Articular chondrocyte of knee joint (primary cell): ENCODE data around the gene NABP1. TPM values are rescaled to one million over a fixed set of nuclear protein-coding genes. Genes with fewer than 3 reads are reported as not detected.

ENCODE experiments used
- small RNA-seq: library from RNA; depleted of rRNA; stranded (forward); fragments of <200 nt; gene quantifications from one replicate; pipeline ENCODE3, GENCODE V24; 2012
- total RNA-seq: library from RNA; depleted of rRNA; stranded (reverse); fragments of >200 nt; gene quantifications from 2 replicates; pipeline ENCODE4 v1.2.3, GENCODE V29; 2012

The NABP1 gene
- 69.5 and 95.4 TPM in 2 replicates for total RNA-seq

GRCh38 chr2:191677646-191678436 lies at the start of gene NABP1:
Gene NABP1 (plus strand): TSS chr2:191678136. CDS start chr2:191678615, 479 bp downstream.

Small RNA genes lying within 50 kb of the gene (small RNA-seq; reads per million reads assigned to genes)
- not detected for gene RF02271

Other genes starting within 250 kb of the NABP1 start
- gene CAVIN2, start 169.0 kb downstream of the NABP1 start, total RNA-seq = 1.4 and 2.2 TPM in 2 replicates